OCI-LY3 (cell line): ENCODE results near the gene TPM1.

ENCODE experiments used
- H2AFZ ChIP-seq: fragments of 200-600, 300-600 bp; shearing (Covaris generic); 2 replicates; pipeline ENCODE4 v1.6.0; 2014; ENCODE audit warnings: antibody characterized with exemption, low read depth, low read length
- H3K27ac ChIP-seq: fragments of 200-600, 300-600 bp; sonication (generic); 2 replicates; pipeline ENCODE4 v1.5.1; 2014; ENCODE audit warnings: mild to moderate bottlenecking, low read length, moderate library complexity, mixed read lengths
- H3K27me3 ChIP-seq: fragments of 200-600, 300-600 bp; sonication (generic); 2 replicates; pipeline ENCODE4 v1.6.1; 2014; ENCODE audit warnings: low read depth, low read length, mixed read lengths
- H3K36me3 ChIP-seq: fragments of 200-600, 300-600 bp; sonication (generic); replicated peaks from 2 replicates; pipeline ENCODE3; 2014; ENCODE audit warnings: low read depth, low read length, mixed read lengths
- H3K4me1 ChIP-seq: fragments of 300-600, 200-600 bp; sonication (generic); 2 replicates; pipeline ENCODE4 v1.6.1; 2014; ENCODE audit warnings: low read length, mixed read lengths
- H3K4me2 ChIP-seq: fragments of 200-600, 300-600 bp; sonication (generic); 2 replicates; pipeline ENCODE4 v1.6.1; 2014; ENCODE audit warnings: low read length, mixed read lengths
- H3K4me3 ChIP-seq: fragments of 300-600, 200-600 bp; sonication (generic); 2 replicates; pipeline ENCODE4 v1.5.1; 2014; ENCODE audit warnings: antibody characterized with exemption, mild to moderate bottlenecking, low read length, moderate library complexity
- H3K79me2 ChIP-seq: fragments of 300-600, 200-600 bp; shearing (Covaris generic); 2 replicates; pipeline ENCODE4 v1.6.1; 2014; ENCODE audit warnings: mild to moderate bottlenecking, low read length, mixed read lengths
- H3K9ac ChIP-seq: fragments of 300-600, 200-600 bp; shearing (Covaris generic); 2 replicates; pipeline ENCODE4 v1.6.0; 2014; ENCODE audit warnings: mild to moderate bottlenecking, low read length, moderate library complexity
- H3K9me3 ChIP-seq: fragments of 200-600, 300-600 bp; shearing (Covaris generic); 2 replicates; pipeline ENCODE4 v1.6.1; 2014; ENCODE audit warnings: low read length, mixed read lengths; ENCODE audit not compliant: insufficient read depth
- H4K20me1 ChIP-seq: fragments of 200-600, 300-600 bp; sonication (generic); 2 replicates; pipeline ENCODE4 v1.6.1; 2016; ENCODE audit warnings: low read length, mixed read lengths; ENCODE audit not compliant: insufficient read depth
- CTCF ChIP-seq: fragments of 200-600, 300-600 bp; sonication (generic); IDR thresholded peaks from 2 replicates; pipeline ENCODE4 v1.5.1; 2014; ENCODE audit warnings: antibody characterized with exemption, low read length, low read depth
- EZH2phosphoT487 ChIP-seq: fragments of 200-600 bp; shearing (Covaris generic); IDR thresholded peaks from 2 replicates; pipeline ENCODE4 v1.6.1; 2018; ENCODE audit warnings: antibody characterized with exemption, mixed run types, low read depth

TPM1 gene

GRCh38 chr15:63057468-63058345 lies 15.2 kb downstream of the TPM1 start:
- Histone ChIP-seq H3K4me1 (no peaks in the 10 kb centered on the region), H3K79me2 (no peaks in the 10 kb centered on the region), H4K20me1 (no peaks in the 10 kb centered on the region), H3K36me3 (no peaks in the 10 kb centered on the region), H3K27me3 (no peaks in the 10 kb centered on the region), H3K9me3 (no peaks in the 10 kb centered on the region), H3K27ac (no peak overlapping the region), H3K4me3 (no peak overlapping the region), H3K9ac (no peak overlapping the region), H3K4me2 (no peak overlapping the region), H2AFZ (no peak overlapping the region)
- TF ChIP-seq CTCF (no peak), EZH2phosphoT487 (no peak)

GRCh38 chr15:63059075-63059474 lies 16.5 kb downstream of the TPM1 start:
- H3K9me3 ChIP-seq: no peaks in the 10 kb centered on the region
- no peaks in the 10 kb centered on the region for H3K36me3 ChIP-seq
- no peak overlapping the region for H3K4me2 ChIP-seq
- no peaks in the 10 kb centered on the region for H3K79me2 ChIP-seq
- no peak overlapping the region for H3K4me3 ChIP-seq
- H2AFZ ChIP-seq: no peak overlapping the region
- no peak overlapping the region for H3K27ac ChIP-seq
- H3K27me3 ChIP-seq: no peaks in the 10 kb centered on the region
- TF ChIP-seq EZH2phosphoT487 (no peak), CTCF (no peak)
- no peaks in the 10 kb centered on the region for H3K4me1 ChIP-seq
- no peak overlapping the region for H3K9ac ChIP-seq
- H4K20me1 ChIP-seq: no peaks in the 10 kb centered on the region

- Histone ChIP-seq H3K79me2 (no peaks in the 10 kb centered on the region), H3K4me1 (no peaks in the 10 kb centered on the region), H3K4me3 (no peak overlapping the region), H3K9ac (no peak overlapping the region), H3K27ac (no peak overlapping the region), H3K36me3 (no peaks in the 10 kb centered on the region), H4K20me1 (no peaks in the 10 kb centered on the region), H3K27me3 (no peaks in the 10 kb centered on the region), H2AFZ (no peak overlapping the region), H3K9me3 (no peaks in the 10 kb centered on the region), H3K4me2 (no peak overlapping the region)
- TF ChIP-seq EZH2phosphoT487 (no peak), CTCF (no peak)
These were observed 17.1 kb downstream of the TPM1 start for GRCh38 chr15:63059573-63060216.

GRCh38 chr15:63060699-63061098 lies 18.2 kb downstream of the TPM1 start:
- H3K9me3 ChIP-seq: no peaks in the 10 kb centered on the region
- no peaks in the 10 kb centered on the region for H3K36me3 ChIP-seq
- H3K79me2 ChIP-seq: no peaks in the 10 kb centered on the region
- H4K20me1 ChIP-seq: no peaks in the 10 kb centered on the region
- H3K27me3 ChIP-seq: no peaks in the 10 kb centered on the region
- H3K9ac ChIP-seq: no peak overlapping the region
- H2AFZ ChIP-seq: no peak overlapping the region
- no peaks in the 10 kb centered on the region for H3K4me1 ChIP-seq
- no peak overlapping the region for H3K4me2 ChIP-seq
- no peak overlapping the region for H3K4me3 ChIP-seq
- no peak overlapping the region for H3K27ac ChIP-seq
- TF ChIP-seq EZH2phosphoT487 (no peak), CTCF (no peak)
